ENCODE measurements around the gene CCDC182.

DNA sequence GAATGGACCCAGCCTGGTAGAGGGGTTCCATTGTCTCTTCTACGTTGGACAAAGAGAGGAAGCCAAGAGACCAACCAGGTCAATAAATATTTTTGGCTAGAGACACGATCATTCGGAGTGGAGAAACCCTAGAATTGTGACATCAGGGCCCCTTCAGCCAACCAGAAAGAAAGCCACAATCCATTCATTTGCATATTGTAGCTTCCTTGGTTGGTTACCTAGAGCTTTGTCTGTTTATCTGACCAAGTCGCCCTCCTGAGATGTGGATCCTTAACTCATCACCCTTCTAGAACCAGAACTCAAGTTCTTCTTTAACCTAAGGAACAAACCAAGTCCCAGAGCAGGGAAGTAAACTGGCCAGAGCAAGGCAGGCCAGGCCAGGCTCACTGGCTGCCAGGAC is at the start of gene CCDC182:
- TF ChIP-seq, protein P1, sequence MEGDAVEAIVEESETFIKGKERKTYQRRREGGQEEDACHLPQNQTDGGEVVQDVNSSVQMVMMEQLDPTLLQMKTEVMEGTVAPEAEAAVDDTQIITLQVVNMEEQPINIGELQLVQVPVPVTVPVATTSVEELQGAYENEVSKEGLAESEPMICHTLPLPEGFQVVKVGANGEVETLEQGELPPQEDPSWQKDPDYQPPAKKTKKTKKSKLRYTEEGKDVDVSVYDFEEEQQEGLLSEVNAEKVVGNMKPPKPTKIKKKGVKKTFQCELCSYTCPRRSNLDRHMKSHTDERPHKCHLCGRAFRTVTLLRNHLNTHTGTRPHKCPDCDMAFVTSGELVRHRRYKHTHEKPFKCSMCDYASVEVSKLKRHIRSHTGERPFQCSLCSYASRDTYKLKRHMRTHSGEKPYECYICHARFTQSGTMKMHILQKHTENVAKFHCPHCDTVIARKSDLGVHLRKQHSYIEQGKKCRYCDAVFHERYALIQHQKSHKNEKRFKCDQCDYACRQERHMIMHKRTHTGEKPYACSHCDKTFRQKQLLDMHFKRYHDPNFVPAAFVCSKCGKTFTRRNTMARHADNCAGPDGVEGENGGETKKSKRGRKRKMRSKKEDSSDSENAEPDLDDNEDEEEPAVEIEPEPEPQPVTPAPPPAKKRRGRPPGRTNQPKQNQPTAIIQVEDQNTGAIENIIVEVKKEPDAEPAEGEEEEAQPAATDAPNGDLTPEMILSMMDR (IDR thresholded peaks at IDR 0.05; ENCODE audit: low read depth, low read length) = no peak
- TF ChIP-seq POLR2A (IDR thresholded peaks at IDR 0.05; ENCODE audit: extremely low read depth, insufficient read length) = no peak
